Tibial nerve (tissue), 4 donors: ENCODE results near the gene KCNK3.

Source experiments
- EP300 ChIP-seq, 2 donors: sonication (generic); formaldehyde crosslinking; IDR thresholded peaks; one replicate each; pipeline ENCODE4 v1.6.1; 2017; ENCODE audit warnings: antibody characterized with exemption in 2 of 2, mild to moderate bottlenecking in 1 of 2
- POLR2A ChIP-seq, 2 donors: fragments of 450-650 bp; IDR thresholded peaks; one replicate each; pipeline ENCODE4 v1.6.1; 2017; ENCODE audit warnings: antibody characterized with exemption in 2 of 2, mild to moderate bottlenecking in 2 of 2, moderate library complexity in 2 of 2
- TF ChIP-seq, protein P1 (sequence below), 5 experiments: fragments of 200-600 bp in 3 of 5; fragments of 450-650 bp in 2 of 5; sonication (generic) in 3 of 5; IDR thresholded peaks; one replicate each; pipeline ENCODE4 v1.5.1; 2016 to 2019; ENCODE audit warnings: antibody characterized with exemption in 5 of 5, mild to moderate bottlenecking in 3 of 5, moderate library complexity in 2 of 5

DNA sequence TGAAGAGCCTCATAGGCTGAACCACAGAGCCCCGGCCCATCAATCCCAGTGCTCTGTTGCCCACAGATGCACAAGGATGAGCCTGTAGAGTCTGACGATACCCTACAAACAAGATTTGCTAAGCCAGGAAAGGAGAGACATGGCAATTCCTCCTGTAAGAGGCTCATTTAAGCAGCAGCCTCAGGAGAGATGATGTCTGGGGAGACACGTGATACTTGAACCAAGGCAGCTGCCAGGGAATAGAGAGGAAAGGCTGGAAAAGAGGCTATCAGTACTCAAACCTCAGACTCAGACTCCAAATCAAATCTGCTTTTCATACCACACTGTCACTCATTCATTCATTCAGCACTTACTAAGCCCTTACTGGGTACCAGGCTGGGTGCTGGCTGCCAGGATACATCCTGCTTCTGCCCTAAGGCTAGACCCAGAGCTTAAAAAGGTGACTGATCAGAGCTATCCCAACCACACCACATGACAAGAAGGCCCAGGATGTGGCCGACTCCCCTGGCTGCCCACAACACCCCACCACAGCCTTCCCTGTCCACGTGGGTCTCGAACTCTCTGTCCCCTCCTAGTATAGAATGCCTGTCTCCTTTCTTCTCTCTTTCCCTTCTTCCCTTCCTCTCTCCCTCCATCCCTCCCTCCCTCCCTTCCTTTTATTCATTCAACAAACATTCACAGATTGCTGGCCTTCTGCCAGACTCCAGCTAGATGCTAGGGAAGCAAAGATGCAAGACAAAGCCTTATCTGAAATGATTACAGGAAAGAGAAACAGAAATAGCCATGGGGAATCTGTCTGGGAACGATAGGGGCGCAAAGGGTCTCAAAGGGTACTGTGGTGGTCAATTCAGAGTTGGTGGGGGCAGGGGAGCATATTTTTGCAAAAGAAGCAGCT lies 23.4 kb upstream of the KCNK3 start:
- TF ChIP-seq POLR2A (IDR thresholded peaks at IDR 0.05) (no peak), EP300 (IDR thresholded peaks at IDR 0.05) (no peak)
- TF ChIP-seq, protein P1, sequence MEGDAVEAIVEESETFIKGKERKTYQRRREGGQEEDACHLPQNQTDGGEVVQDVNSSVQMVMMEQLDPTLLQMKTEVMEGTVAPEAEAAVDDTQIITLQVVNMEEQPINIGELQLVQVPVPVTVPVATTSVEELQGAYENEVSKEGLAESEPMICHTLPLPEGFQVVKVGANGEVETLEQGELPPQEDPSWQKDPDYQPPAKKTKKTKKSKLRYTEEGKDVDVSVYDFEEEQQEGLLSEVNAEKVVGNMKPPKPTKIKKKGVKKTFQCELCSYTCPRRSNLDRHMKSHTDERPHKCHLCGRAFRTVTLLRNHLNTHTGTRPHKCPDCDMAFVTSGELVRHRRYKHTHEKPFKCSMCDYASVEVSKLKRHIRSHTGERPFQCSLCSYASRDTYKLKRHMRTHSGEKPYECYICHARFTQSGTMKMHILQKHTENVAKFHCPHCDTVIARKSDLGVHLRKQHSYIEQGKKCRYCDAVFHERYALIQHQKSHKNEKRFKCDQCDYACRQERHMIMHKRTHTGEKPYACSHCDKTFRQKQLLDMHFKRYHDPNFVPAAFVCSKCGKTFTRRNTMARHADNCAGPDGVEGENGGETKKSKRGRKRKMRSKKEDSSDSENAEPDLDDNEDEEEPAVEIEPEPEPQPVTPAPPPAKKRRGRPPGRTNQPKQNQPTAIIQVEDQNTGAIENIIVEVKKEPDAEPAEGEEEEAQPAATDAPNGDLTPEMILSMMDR (IDR thresholded peaks at IDR 0.05): no peak
